CD14-positive monocyte (primary cell): ENCODE measurements around the gene SLC22A13. TPM values are rescaled to one million over a fixed set of nuclear protein-coding genes. Genes with fewer than 3 reads are reported as not detected.

ENCODE experiments used
- DNase-seq, 3 donors: peaks; one replicate each; pipeline ENCODE4 v3.0.0-alpha.2; 2011 to 2022
- H2AFZ ChIP-seq: 2 replicates; pipeline ENCODE4 v1.6.0; 2012; ENCODE audit warnings: mild to moderate bottlenecking, low read depth, low read length, inconsistent platforms; ENCODE audit not compliant: insufficient read depth, poor library complexity, severe bottlenecking
- H3K27ac ChIP-seq, 2 donors: 1 replicate in 1 of 2; 2 replicates in 1 of 2; pipeline ENCODE4 v1.5.1; 2012 to 2013; ENCODE audit warnings: low read length in 2 of 2, control low read depth in 1 of 2, inconsistent platforms in 1 of 2, low read depth in 1 of 2, mild to moderate bottlenecking in 1 of 2
- H3K27me3 ChIP-seq, 2 donors: one replicate each; pipeline versions ENCODE4 v1.6.0 to v1.6.1; 2011 to 2013; ENCODE audit warnings: low read length in 2 of 2; ENCODE audit not compliant: control insufficient read depth in 2 of 2, insufficient read depth in 2 of 2
- H3K36me3 ChIP-seq, 2 donors: replicated peaks in 1 of 2; 1 replicate in 1 of 2; 2 replicates in 1 of 2; pipeline versions ENCODE4 v1.5.1 to v1.6.1; 2012 to 2013; ENCODE audit warnings: low read length in 2 of 2, control low read depth in 1 of 2, inconsistent platforms in 1 of 2, mild to moderate bottlenecking in 1 of 2; ENCODE audit not compliant: insufficient read depth in 2 of 2, control insufficient read depth in 1 of 2
- H3K4me1 ChIP-seq, 2 donors: 1 replicate in 1 of 2; 2 replicates in 1 of 2; pipeline versions ENCODE4 v1.5.1 to v1.6.1; 2012 to 2013; ENCODE audit warnings: low read length in 2 of 2, control low read depth in 1 of 2, inconsistent platforms in 1 of 2, mild to moderate bottlenecking in 1 of 2, moderate library complexity in 1 of 2; ENCODE audit not compliant: insufficient read depth in 2 of 2, control insufficient read depth in 1 of 2
- H3K4me2 ChIP-seq: replicated peaks from 2 replicates; pipeline ENCODE3; 2012; ENCODE audit warnings: low read length, moderate library complexity, mild to moderate bottlenecking; ENCODE audit not compliant: poor library complexity, severe bottlenecking; ENCODE audit errors: extremely low read depth
- H3K4me3 ChIP-seq, 3 experiments: fragments of 200-600 bp in 1 of 3; sonication (generic) in 1 of 3; replicated peaks in 1 of 3; 1 replicate in 2 of 3; 2 replicates in 1 of 3; pipeline ENCODE4 v1.5.1; 2011 to 2013; ENCODE audit warnings: low read length in 3 of 3, mild to moderate bottlenecking in 3 of 3, control low read depth in 2 of 3, low read depth in 2 of 3, inconsistent platforms in 1 of 3, moderate library complexity in 1 of 3
- H3K79me2 ChIP-seq: 2 replicates; pipeline ENCODE4 v1.6.0; 2012; ENCODE audit warnings: mild to moderate bottlenecking, control low read depth, inconsistent platforms, low read length, moderate library complexity; ENCODE audit not compliant: insufficient read depth
- H3K9ac ChIP-seq: 2 replicates; pipeline ENCODE4 v1.6.0; 2017; ENCODE audit warnings: low read length, mild to moderate bottlenecking; ENCODE audit not compliant: insufficient read depth, poor library complexity, severe bottlenecking
- H3K9me3 ChIP-seq, 2 donors: replicated peaks in 1 of 2; 1 replicate in 1 of 2; 2 replicates in 1 of 2; pipeline versions ENCODE4 v1.5.1 to v1.6.1; 2012 to 2013; ENCODE audit warnings: low read length in 2 of 2, control low read depth in 1 of 2; ENCODE audit not compliant: control insufficient read depth in 1 of 2, insufficient read depth in 1 of 2
- H4K20me1 ChIP-seq: 2 replicates; pipeline ENCODE4 v1.6.0; 2012; ENCODE audit warnings: mild to moderate bottlenecking, low read length, control low read depth, moderate library complexity; ENCODE audit not compliant: insufficient read depth
- H3K27ac Mint-ChIP-seq, 7 donors: one replicate each; pipeline ENCODE4 v1.8.0; 2020; ENCODE audit warnings: mild to moderate bottlenecking in 7 of 7, mixed read lengths in 7 of 7, moderate library complexity in 6 of 7, inconsistent platforms in 2 of 7
- H3K27me3 Mint-ChIP-seq, 3 donors: one replicate each; pipeline ENCODE4 v1.8.0; 2021 to 2022; ENCODE audit warnings: low read depth in 3 of 3, mild to moderate bottlenecking in 3 of 3, mixed read lengths in 3 of 3, moderate library complexity in 3 of 3, inconsistent platforms in 1 of 3
- H3K36me3 Mint-ChIP-seq, 2 donors: one replicate each; pipeline ENCODE4 v1.8.0; 2020; ENCODE audit warnings: mixed read lengths in 2 of 2, inconsistent platforms in 1 of 2, mild to moderate bottlenecking in 1 of 2
- H3K4me1 Mint-ChIP-seq: one replicate; pipeline ENCODE4 v1.8.0; 2020; ENCODE audit warnings: mild to moderate bottlenecking, mixed read lengths
- H3K4me3 Mint-ChIP-seq, 2 donors: one replicate each; pipeline ENCODE4 v1.8.0; 2020; ENCODE audit warnings: mild to moderate bottlenecking in 2 of 2, mixed read lengths in 2 of 2, moderate library complexity in 1 of 2
- H3K9me3 Mint-ChIP-seq, 7 donors: one replicate each; pipeline ENCODE4 v1.8.0; 2020 to 2022; ENCODE audit warnings: mixed read lengths in 7 of 7, mild to moderate bottlenecking in 6 of 7, moderate library complexity in 6 of 7, inconsistent platforms in 2 of 7
- CTCF ChIP-seq: fragments of 200-600 bp; IDR thresholded peaks from one replicate; pipeline ENCODE4 v1.8.0; 2022; ENCODE audit warnings: antibody characterized with exemption, mild to moderate bottlenecking
- WGBS: methylation state at CpG from one replicate; pipeline ENCODE4 v1.1.5; 2013; ENCODE audit warnings: missing lambda C conversion rate; ENCODE audit not compliant: insufficient coverage; 5-methylcytosine and 5-hydroxymethylcytosine counted together
- intact Hi-C, 2 donors: fragments of 100-400 bp; cut with micrococcal nuclease; formaldehyde crosslinking; loops; one replicate each; pipeline versions ENCODE4 v1.15.0 to v1.15.1; 2023
- polyA plus RNA-seq, 3 donors: library from polyadenylated mRNA; depleted of rRNA in 1 of 3; unstranded in 2 of 3; stranded (reverse) in 1 of 3; fragments of 300-500 nt in 2 of 3; fragments of >200 nt in 1 of 3; fragmentation: Illumina TruSeq in 2 of 3; gene quantifications; 1 replicate in 2 of 3; 2 replicates in 1 of 3; pipeline ENCODE4 v1.2.3, GENCODE V29; 2012 to 2021

Gene SLC22A13
- polyA plus RNA-seq, 3 donors: 0.19 TPM; not detected in 2

- no peak for TF ChIP-seq CTCF
- Histone ChIP-seq H3K36me3 (no peaks in the 10 kb centered on the region), H4K20me1 (no peaks in the 10 kb centered on the region), H3K9me3 (no peaks in the 10 kb centered on the region), H3K4me3 (no peak overlapping the region), H2AFZ (no peak overlapping the region), H3K79me2 (no peaks in the 10 kb centered on the region), H3K4me1 (peaks cover 19 to 20% of the 10 kb centered on the region in 2 donors), H3K27me3 (no peaks in the 10 kb centered on the region), H3K9ac (no peak overlapping the region), H3K27ac (no peak overlapping the region), H3K4me2 (no peak overlapping the region)
- Mint-ChIP-seq H3K4me1 (peaks cover 19% of the 10 kb centered on the region), H3K27me3 (peaks cover 0 to 2% (median 0%) of the 10 kb centered on the region in 3 donors), H3K27ac (peak overlapping the region in 2 of 7 donors; percentile 2 to 58), H3K36me3 (peaks cover 5% of the 10 kb centered on the region in 2 donors), H3K9me3 (peaks cover 0 to 3% (median 0%) of the 10 kb centered on the region in 7 donors), H3K4me3 (no peak overlapping the region)
- WGBS: 100% methylated on average over 1 of the region's 1 CpG
- intact Hi-C loops: no loop called here
- no peak for DNase-seq
Observed at GRCh38 chr3:38264779-38265178, 833 bp upstream of the SLC22A13 start.

GRCh38 chr3:38266810-38267209 is 1.2 kb downstream of the SLC22A13 start:
- intact Hi-C loops: no loop called here
- Histone ChIP-seq H3K4me3 (no peak overlapping the region), H3K36me3 (no peaks in the 10 kb centered on the region), H3K9ac (no peak overlapping the region), H3K9me3 (no peaks in the 10 kb centered on the region), H3K27me3 (no peaks in the 10 kb centered on the region), H3K4me2 (no peak overlapping the region), H3K27ac (no peak overlapping the region), H3K4me1 (peaks cover 19 to 20% of the 10 kb centered on the region in 2 donors), H4K20me1 (no peaks in the 10 kb centered on the region), H2AFZ (no peak overlapping the region), H3K79me2 (no peaks in the 10 kb centered on the region)
- Mint-ChIP-seq H3K4me1 (peaks cover 19% of the 10 kb centered on the region), H3K9me3 (peaks cover 0 to under 1% (median 0%) of the 10 kb centered on the region in 7 donors), H3K4me3 (no peak overlapping the region), H3K27me3 (peaks cover 0 to 5% (median 1%) of the 10 kb centered on the region in 3 donors), H3K27ac (no peak overlapping the region), H3K36me3 (peaks cover 0 to 5% of the 10 kb centered on the region in 2 donors)
- DNase-seq: no peak
- TF ChIP-seq CTCF: no peak
- WGBS: no CpG with 5 or more reads among the region's 1 CpG
